Adrenal gland (tissue), 5 donors: Measurements from ENCODE around the gene SACM1L.
"Not testable (repeated sequence)": the region's sequence is repeated elsewhere in the genome, so short reads cannot be mapped to it uniquely, and the experiment has no call there.

ENCODE experiments used
- CTCF ChIP-seq, 6 experiments: fragments of 450-650 bp in 4 of 6; fragments of 200-600 bp in 2 of 6; sonication (generic) in 1 of 6; IDR thresholded peaks; 1 replicate in 5 of 6; 2 replicates in 1 of 6; pipeline versions ENCODE4 v1.5.1 to v1.8.0; 2016 to 2021; ENCODE audit warnings: antibody characterized with exemption in 6 of 6, mild to moderate bottlenecking in 2 of 6, moderate library complexity in 1 of 6
- POLR2A ChIP-seq, 2 donors: fragments of 450-650 bp; IDR thresholded peaks; one replicate each; pipeline ENCODE4 v1.6.1; 2017; ENCODE audit warnings: antibody characterized with exemption in 2 of 2, mild to moderate bottlenecking in 2 of 2, moderate library complexity in 1 of 2
- donor health status: DM: no; HTN: no; CAD: no.

- not testable (repeated sequence) for TF ChIP-seq CTCF, POLR2A (IDR thresholded peaks at IDR 0.05)
Observed at GRCh38 chr3:45695166-45695565, 6.0 kb downstream of the SACM1L start.
